ENCODE data around the gene RNF222.
"Not testable (repeated sequence)": the region's sequence is repeated elsewhere in the genome, so short reads cannot be mapped to it uniquely, and the experiment has no call there.

The RNF222 gene

GRCh38 chr17:8377422-8377821 is 20.2 kb downstream of the RNF222 start:
- DNase-seq, result no peak

GRCh38 chr17:8376271-8377067 is 21.2 kb downstream of the RNF222 start, which contains the start of gene KRABD2:
KRABD2 (minus strand) TSS chr17:8376704.
- peak; percentile 35 to 65 for DNase-seq

GRCh38 chr17:8375738-8376259 is 21.8 kb downstream of the RNF222 start:
- peak in 1 of 2 experiments; percentile 4 for DNase-seq

- not testable (repeated sequence) for DNase-seq
Measured at GRCh38 chr17:8373856-8374255, 23.8 kb downstream of the RNF222 start.

GRCh38 chr17:8372422-8372821 is 25.2 kb downstream of the RNF222 start:
- DNase-seq, result no peak

GRCh38 chr17:8371786-8372185 is 25.8 kb downstream of the RNF222 start:
- no peak for DNase-seq

- DNase-seq, result no peak
Measured at GRCh38 chr17:8369944-8370343, 27.7 kb downstream of the RNF222 start.

GRCh38 chr17:8368193-8368592 is 29.4 kb downstream of the RNF222 start:
- DNase-seq, result no peak

GRCh38 chr17:8366231-8366630 is 31.4 kb downstream of the RNF222 start:
- DNase-seq, result no peak

GRCh38 chr17:8365143-8365542 is 32.5 kb downstream of the RNF222 start:
- DNase-seq, result no peak

- no peak for DNase-seq
Measured at GRCh38 chr17:8362651-8363332, 34.8 kb downstream of the RNF222 start.

- DNase-seq, result no peak
Measured at GRCh38 chr17:8360751-8361150, 36.9 kb downstream of the RNF222 start.

GRCh38 chr17:8360260-8360659 is 37.4 kb downstream of the RNF222 start:
- DNase-seq, result no peak

GRCh38 chr17:8359769-8360168 is 37.9 kb downstream of the RNF222 start:
- DNase-seq, result no peak

- DNase-seq, result no peak
Measured at GRCh38 chr17:8357910-8358309, 39.7 kb downstream of the RNF222 start.

GRCh38 chr17:8354236-8354635 is 43.4 kb downstream of the RNF222 start:
- DNase-seq, result no peak

GRCh38 chr17:8353736-8354135 is 43.9 kb downstream of the RNF222 start:
- DNase-seq, result no peak

- no peak for DNase-seq
Measured at GRCh38 chr17:8350339-8350738, 47.3 kb downstream of the RNF222 start.

GRCh38 chr17:8347001-8347400 is 50.6 kb downstream of the RNF222 start:
- DNase-seq, result not testable (repeated sequence)

- DNase-seq, result no peak
Measured at GRCh38 chr17:8345951-8346665, 51.5 kb downstream of the RNF222 start.

GRCh38 chr17:8345052-8345690 is 52.5 kb downstream of the RNF222 start:
- DNase-seq, result no peak

GRCh38 chr17:8341456-8341855 is 56.2 kb downstream of the RNF222 start:
- no peak for DNase-seq

All from NCI-H187 (cell line).